ENCODE data around the gene KIAA1958. TPM values are rescaled to one million over a fixed set of nuclear protein-coding genes. Genes with fewer than 3 reads are reported as not detected.

KIAA1958 gene
- total and polyA plus RNA-seq, 12 donors = 0.59 to 7.7 (median 6.1) TPM

DNA sequence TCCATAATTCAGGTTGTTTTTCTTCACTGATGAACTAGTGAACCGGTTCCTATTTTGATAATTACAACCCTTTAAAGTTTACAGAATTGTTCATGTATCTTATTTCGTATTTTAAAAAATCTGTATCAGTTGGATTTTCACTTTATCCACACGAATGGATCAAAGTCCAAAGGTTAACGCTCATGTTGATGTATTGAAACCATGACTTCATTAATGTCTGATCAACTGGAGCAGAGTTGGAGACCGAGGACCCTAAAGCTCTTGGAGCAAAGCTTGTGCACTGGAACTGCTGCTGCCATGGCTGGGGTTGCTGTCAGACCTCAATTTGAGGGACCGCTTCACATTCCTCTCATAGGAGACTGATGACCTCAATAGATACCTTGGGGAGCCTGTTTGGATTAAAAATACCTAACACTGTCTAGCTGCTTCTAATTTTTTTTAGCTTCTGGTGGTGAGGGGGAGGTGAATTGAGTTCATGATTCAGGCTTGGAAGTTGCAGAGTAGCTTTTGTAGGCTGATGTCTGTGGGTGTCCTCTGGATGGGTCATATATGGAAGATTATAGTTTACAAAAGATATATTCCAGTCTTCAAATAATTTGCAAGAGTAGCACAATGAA is 45.1 kb downstream of the KIAA1958 start:
- H3K4me1 ChIP-seq = peaks cover 0 to 25% (median 14%) of the 10 kb centered on the region in 9 donors
- no peaks in the 10 kb centered on the region for H3K36me3 ChIP-seq
- DNase-seq = no peak
- no peak overlapping the region for H3K4me3 ChIP-seq
- TF ChIP-seq, protein P1, sequence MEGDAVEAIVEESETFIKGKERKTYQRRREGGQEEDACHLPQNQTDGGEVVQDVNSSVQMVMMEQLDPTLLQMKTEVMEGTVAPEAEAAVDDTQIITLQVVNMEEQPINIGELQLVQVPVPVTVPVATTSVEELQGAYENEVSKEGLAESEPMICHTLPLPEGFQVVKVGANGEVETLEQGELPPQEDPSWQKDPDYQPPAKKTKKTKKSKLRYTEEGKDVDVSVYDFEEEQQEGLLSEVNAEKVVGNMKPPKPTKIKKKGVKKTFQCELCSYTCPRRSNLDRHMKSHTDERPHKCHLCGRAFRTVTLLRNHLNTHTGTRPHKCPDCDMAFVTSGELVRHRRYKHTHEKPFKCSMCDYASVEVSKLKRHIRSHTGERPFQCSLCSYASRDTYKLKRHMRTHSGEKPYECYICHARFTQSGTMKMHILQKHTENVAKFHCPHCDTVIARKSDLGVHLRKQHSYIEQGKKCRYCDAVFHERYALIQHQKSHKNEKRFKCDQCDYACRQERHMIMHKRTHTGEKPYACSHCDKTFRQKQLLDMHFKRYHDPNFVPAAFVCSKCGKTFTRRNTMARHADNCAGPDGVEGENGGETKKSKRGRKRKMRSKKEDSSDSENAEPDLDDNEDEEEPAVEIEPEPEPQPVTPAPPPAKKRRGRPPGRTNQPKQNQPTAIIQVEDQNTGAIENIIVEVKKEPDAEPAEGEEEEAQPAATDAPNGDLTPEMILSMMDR (IDR thresholded peaks at IDR 0.05) = no peak
- no peaks in the 10 kb centered on the region for H3K27me3 ChIP-seq
- H3K9me3 ChIP-seq = no peaks in the 10 kb centered on the region
- 70 to 74% methylated on average over 6 of the region's 6 CpGs for WGBS, 2 donors
- ATAC-seq = peak in 3 of 8 donors; percentile 47 to 83 (median 56)
- no peak overlapping the region for H3K27ac ChIP-seq
- intact Hi-C loops (cut with DNase I) = no loop called here

DNA sequence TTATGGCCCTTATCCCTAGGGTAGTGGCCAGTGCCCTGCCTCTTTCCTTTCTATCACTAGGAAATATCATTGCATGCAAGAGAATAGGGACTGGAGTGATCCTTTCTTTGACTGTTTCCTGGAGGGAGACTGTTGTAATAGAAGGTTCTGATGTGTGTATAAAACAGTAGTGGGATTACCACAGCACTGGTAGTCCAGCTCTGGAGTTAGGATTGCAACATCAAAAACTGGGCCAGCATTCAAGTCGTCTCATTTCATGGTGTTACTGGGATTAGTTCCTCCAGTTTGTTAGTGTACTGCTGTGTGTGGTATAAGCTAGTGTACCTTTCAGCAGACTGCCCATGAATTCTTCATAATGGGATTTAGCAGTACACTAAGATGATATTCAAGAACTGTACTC is 45.8 kb downstream of the KIAA1958 start:
- Histone ChIP-seq H3K27me3 (no peaks in the 10 kb centered on the region), H3K36me3 (no peaks in the 10 kb centered on the region), H3K27ac (no peak overlapping the region), H3K9me3 (no peaks in the 10 kb centered on the region), H3K4me1 (peaks cover 0 to 25% (median 14%) of the 10 kb centered on the region in 9 donors), H3K4me3 (no peak overlapping the region)
- TF ChIP-seq, protein P1 (IDR thresholded peaks at IDR 0.05) = no peak
- ATAC-seq = peak in 6 of 8 donors; percentile 46 to 79 (median 64)
- 28 to 41% methylated on average over 1 of the region's 1 CpG for WGBS, 2 donors
- intact Hi-C loops (cut with DNase I) = no loop called here
- DNase-seq = no peak

DNA sequence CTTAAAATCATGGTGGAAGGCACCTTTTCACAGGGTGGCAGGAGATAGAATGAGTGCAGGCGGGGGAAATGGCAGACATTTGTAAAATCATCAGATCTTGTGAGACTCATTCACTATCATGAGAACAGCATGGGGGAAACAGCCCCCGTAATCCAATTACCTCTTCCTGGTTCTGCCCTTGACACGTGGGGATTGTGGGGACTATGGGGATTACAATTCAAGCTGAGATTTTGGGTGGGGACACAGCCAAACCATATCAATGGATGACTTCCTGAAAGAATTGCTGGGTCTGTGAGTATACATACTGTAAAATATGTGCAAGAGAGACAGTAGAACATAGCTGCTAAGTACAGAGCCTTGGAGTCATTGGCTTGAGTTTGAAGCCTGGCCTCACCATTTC is 47.0 kb downstream of the KIAA1958 start:
- Histone ChIP-seq H3K27ac (no peak overlapping the region), H3K4me1 (peaks cover 0 to 25% (median 14%) of the 10 kb centered on the region in 9 donors), H3K36me3 (no peaks in the 10 kb centered on the region), H3K9me3 (no peaks in the 10 kb centered on the region), H3K27me3 (no peaks in the 10 kb centered on the region), H3K4me3 (no peak overlapping the region)
- 78 to 81% methylated on average over 3 of the region's 3 CpGs for WGBS, 2 donors
- no peak for DNase-seq
- intact Hi-C loops (cut with DNase I) = no loop called here
- ATAC-seq = no peak
- TF ChIP-seq, protein P1 (IDR thresholded peaks at IDR 0.05) = no peak

DNA sequence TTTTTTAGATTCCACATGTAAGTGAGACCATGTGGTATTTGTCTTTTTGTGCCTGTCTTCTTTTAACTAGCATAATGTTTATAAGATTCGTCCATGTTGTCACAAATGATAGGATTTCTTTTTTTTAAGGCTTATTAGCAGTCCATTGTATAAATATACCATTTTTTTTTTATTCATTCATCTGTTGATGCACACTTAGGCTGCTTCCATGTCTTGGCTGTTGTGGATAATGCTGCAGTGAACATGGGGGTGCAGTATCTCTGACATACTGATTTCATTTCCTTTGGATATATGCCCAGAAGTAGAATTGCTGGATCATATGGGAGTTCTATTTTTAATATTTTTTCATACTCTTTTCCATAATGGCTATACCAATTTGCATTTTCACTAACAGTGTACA is 48.7 kb downstream of the KIAA1958 start:
- H3K4me3 ChIP-seq = no peak overlapping the region
- H3K9me3 ChIP-seq = no peaks in the 10 kb centered on the region
- H3K27ac ChIP-seq = no peak overlapping the region
- peaks cover 0 to 25% (median 14%) of the 10 kb centered on the region in 9 donors for H3K4me1 ChIP-seq
- no peak for DNase-seq
- ATAC-seq = no peak
- H3K27me3 ChIP-seq = no peaks in the 10 kb centered on the region
- H3K36me3 ChIP-seq = no peaks in the 10 kb centered on the region
- WGBS, 2 donors = 0 to 1% methylated on average over 1 of the region's 1 CpG
- intact Hi-C loops (cut with DNase I) = no loop called here
- TF ChIP-seq, protein P1 (IDR thresholded peaks at IDR 0.05) = no peak
